H7 (cell line): ENCODE measurements around the gene ATF6. TPM values are rescaled to one million over a fixed set of nuclear protein-coding genes. Genes with fewer than 3 reads are reported as not detected.
A peak's percentile ranks its signal among the peaks of the same experiment; 100 is the strongest.

Experiments used
- DNase-seq: peaks from one replicate; pipeline ENCODE4 v3.0.0; 2012
- H3K27me3 ChIP-seq: 2 replicates; pipeline ENCODE4 v1.6.0; 2011; ENCODE audit warnings: mild to moderate bottlenecking, low read length; ENCODE audit not compliant: control insufficient read depth, insufficient read depth
- H3K36me3 ChIP-seq: replicated peaks from 2 replicates; pipeline ENCODE4 v1.5.1; 2011; ENCODE audit warnings: low read length; ENCODE audit not compliant: control insufficient read depth, insufficient read depth
- H3K4me3 ChIP-seq: 2 replicates; pipeline ENCODE4 v1.5.1; 2011; ENCODE audit warnings: low read depth, mild to moderate bottlenecking, control low read depth, low read length, moderate library complexity; ENCODE audit not compliant: insufficient read depth
- total RNA-seq: library from RNA; depleted of rRNA; stranded (reverse); fragments of >200 nt; shearing (Covaris generic); gene quantifications from 2 replicates; pipeline ENCODE4 v1.2.3, GENCODE V29; 2014

The ATF6 gene
- total RNA-seq, 1 experiment from 2014 or later = 13.4 TPM

DNA sequence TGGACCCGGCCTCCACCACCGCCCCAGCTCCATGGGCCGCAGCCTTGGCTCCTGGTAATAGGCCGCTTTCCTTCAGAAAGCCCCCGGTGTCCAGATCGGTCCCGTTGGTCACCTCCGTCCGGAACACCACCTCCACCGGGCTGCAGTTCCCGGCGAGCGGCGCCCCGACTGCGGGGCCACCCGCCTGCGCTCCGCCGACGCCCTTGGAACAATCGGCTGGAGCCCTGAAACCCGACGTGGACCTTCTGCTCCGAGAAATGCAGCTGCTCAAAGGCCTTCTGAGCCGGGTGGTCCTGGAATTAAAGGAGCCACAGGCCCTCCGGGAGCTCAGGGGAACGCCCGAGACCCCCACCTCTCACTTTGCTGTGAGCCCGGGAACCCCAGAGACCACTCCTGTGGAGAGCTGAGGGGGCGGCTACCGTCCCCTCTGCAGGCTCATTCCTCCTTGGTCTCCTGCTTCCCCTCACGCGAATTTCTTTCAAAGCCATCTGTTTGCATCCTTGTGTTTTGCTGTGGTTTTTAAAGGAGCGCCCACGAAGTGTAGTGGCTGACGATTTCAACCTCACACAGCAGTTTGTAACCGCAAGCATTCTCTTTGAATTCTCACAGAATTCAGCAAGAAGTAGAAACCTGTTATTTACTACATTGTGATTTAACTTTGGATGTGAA, 38.7 kb upstream of the ATF6 start:
- H3K27me3 ChIP-seq = peaks cover 49% of the 10 kb centered on the region

DNA sequence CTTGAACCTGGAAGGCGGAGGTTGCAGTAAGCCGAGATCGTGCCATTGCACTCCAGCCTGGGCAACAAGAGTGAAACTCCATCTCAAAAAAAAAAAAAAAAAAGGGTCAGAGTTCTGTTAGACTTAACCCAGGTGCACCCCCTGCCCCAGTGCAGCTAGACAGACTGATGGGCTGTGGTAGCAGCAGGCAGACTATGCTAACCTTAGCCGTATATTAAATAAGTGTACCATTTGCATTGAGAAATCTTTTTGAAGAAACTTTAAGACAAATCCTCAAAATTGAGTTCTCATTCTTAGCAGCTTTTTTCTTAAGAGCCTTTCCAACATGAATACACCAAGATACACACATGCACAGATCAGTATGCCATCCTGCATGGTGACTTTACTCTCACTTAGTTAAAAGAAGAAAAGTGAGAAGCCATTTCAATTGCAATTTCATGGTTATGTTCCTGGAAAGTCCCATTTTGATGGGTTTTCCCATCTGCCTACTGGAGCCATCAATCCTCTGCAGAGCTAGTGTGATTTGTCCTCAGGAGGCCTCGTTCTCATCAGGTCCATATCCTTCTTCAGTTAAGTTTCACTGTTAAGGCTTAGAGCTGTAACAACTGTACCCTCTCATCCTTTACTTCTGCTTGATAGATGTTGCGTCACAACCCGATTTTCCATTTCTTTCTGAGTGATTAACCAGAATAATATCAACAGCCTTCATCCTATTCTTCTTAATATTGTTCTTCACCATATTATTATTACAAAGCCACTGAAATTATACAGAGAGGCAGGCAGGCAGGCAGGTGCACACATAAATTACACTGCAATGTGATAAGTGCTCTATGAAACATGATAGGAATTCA, 37.5 kb upstream of the ATF6 start:
- H3K27me3 ChIP-seq = peaks cover 40% of the 10 kb centered on the region
- no peak for DNase-seq
- H3K36me3 ChIP-seq = no peaks in the 10 kb centered on the region
- H3K4me3 ChIP-seq = no peak overlapping the region

More for the DNA sequence above, 38.7 kb upstream of the ATF6 start:
- H3K36me3 ChIP-seq = no peaks in the 10 kb centered on the region
- H3K4me3 ChIP-seq = peak overlapping the region; percentile 99
- DNase-seq = no peak

DNA sequence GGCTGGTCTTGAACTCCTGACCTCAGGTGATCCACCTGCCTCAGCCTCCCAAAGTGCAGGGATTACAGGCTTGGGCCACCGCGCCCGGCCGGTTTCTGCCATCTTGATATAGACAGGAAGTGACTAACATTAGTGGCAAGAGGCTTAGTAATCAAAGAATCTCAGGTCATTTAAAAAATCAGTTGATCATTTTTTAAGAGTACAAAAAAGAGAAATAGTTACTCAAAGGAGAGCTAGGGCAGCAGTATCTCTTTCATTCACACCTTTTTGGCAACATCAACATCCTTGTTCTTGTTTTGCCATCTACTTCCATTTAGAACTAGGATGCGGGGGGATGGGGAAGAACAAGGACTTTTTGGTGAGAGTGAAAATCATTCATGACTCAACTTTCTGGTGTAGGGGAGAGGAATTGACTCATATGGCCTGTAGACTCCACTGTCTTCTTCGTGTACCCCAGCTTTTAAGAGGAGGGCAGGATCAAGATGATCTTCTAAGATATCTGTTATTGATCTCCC, 36.0 kb upstream of the ATF6 start:
- H3K4me3 ChIP-seq = no peak overlapping the region
- no peak for DNase-seq
- H3K27me3 ChIP-seq = peaks cover 31% of the 10 kb centered on the region
- H3K36me3 ChIP-seq = no peaks in the 10 kb centered on the region

DNA sequence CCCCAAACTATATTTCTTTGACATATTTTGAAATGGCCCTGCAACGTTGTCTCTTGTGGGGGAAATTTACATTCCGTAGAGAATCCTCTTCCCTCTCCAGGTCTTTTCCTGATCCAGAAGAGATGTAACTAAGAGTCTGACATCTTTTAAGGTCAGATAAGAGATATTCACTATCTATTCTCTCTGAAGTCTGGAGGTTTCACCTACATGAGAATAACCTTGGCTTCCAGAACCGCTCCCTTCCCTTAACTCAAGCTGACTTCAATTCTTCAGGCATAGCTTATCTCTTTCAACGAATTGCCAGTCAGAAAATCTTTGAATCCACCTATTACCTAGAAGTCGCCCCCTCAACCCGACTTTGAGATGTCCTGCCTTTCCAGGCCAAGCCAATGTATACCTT, 34.9 kb upstream of the ATF6 start:
- no peak overlapping the region for H3K4me3 ChIP-seq
- no peaks in the 10 kb centered on the region for H3K36me3 ChIP-seq
- DNase-seq = no peak
- peaks cover 22% of the 10 kb centered on the region for H3K27me3 ChIP-seq

DNA sequence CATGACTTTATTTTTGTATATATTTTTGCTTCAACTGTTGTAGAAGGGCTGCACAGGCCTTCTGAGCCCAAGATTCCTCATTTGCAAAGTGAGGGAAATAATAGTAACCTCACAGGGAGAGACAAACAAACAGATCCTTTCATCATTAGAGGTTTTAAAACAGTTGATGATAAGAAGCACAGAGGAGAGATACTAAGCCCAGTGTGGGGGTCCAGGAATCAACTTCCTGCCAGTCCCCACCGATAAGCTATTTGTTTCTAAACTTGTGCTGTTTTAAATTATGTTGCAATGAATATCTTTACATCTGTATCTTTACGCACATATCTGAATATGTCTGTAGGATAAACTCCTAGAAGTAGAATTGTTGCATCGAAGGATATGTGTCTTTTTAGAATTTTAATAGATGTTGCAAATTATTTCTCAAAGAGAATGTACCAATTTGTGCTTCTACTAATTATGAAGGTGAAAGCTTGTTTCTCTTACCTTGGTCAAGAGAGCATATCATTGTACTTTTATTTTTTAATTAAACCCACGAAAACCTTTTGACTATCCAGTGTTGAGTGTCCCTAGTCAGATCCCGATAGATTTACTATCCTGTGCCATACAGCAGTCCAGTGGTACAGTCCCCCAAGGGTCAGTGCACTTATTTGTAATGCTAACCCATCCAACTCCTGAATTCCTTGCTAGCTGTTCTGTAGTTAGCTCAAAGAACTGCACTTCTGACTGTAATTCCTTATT, 34.0 kb upstream of the ATF6 start:
- Histone ChIP-seq H3K4me3 (no peak overlapping the region), H3K27me3 (peaks cover 15% of the 10 kb centered on the region), H3K36me3 (no peaks in the 10 kb centered on the region)
- DNase-seq = no peak

DNA sequence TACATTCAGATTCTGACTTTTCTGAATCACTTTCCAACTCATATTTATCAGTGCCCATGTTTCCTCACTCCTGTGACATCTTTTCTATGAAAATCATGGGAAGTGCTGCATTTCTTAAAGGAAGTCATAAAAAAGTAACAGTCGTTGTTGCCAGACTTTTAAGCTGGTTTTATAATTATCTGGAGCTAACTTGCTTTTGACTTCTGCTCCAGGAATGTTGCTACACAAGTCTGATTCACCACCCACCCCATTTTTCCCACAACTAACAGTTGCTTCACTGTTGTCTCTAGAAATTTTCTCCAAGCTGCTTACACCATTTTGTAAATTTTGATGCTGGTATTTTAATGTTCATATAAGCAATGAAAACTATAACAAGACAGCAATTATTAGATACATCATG, 32.6 kb upstream of the ATF6 start:
- DNase-seq = no peak
- H3K36me3 ChIP-seq = no peaks in the 10 kb centered on the region

DNA sequence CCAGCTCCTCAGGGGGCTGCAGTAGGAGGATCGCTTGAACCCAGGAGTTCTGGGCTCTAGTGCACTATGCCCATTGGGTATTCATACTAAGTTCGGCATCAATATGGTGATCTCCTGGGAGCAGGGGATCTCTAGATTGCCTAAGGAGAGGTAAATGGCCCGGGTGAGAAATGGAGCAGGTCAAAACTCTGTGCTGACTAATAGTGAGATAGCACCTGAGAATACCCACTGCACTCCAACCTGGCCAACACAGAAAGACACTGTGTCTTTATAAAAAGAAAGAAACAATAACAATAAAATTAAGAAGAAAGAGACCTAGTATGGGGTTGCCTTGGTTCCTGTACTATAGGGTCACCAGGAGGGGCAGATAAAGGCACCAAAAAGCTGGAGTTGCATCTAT, 30.3 kb upstream of the ATF6 start:
- Histone ChIP-seq H3K4me3 (no peak overlapping the region), H3K27me3 (peaks cover 2% of the 10 kb centered on the region), H3K36me3 (no peaks in the 10 kb centered on the region)
- no peak for DNase-seq

More for the DNA sequence above, 32.6 kb upstream of the ATF6 start:
- Histone ChIP-seq H3K4me3 (no peak overlapping the region), H3K27me3 (peaks cover 8% of the 10 kb centered on the region)

DNA sequence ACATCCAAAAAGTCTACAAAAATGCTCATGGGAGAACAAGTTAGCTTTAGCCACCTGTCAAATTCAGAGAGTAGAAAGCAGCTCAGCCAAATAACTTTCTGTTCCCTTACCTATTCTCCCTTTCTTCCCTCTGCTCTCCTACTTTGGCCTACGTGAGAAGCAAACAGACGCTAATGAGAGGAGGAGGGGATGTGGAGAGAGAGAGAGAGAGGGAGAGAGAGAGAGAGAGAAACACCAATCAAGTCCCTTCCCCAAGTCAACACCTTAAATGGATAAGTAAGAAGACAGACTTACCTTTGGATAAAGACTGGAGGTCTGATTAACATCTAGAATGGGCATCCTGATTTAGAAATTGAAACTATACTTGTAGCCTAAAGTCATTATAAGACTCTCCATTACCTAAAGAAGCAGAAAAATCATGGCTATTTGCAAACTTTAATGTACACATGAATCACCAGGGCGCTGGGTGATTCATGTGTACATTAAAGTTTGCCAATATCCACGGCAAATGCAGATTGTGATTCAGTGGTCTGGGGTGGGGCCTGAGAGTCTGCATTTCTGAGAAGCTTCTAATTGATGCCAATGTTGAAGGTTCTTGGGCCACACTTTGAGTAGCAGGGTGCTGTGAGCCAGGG, 29.7 kb upstream of the ATF6 start:
- H3K27me3 ChIP-seq = peaks cover 2% of the 10 kb centered on the region
- no peak for DNase-seq
- H3K4me3 ChIP-seq = no peak overlapping the region
- H3K36me3 ChIP-seq = no peaks in the 10 kb centered on the region

DNA sequence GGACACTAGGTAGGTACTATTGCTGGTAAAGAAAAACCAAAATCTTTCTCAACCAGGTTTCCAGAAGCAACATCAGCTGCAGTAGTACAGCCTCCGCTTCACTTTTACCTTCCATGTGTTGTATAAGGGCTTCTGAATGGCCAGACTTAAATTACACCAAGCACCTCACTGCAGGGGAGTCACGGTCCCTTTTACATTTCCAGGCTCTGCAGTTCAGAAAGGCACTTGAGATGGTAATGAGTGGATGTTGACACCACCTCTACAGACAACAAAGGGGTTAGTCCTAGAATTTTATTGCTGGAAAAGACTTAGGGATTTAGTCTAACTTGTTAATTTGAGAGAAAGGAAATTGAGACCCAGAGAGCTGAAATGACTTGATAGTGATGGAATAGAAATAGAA, 28.5 kb upstream of the ATF6 start:
- no peak overlapping the region for H3K4me3 ChIP-seq
- DNase-seq = no peak
- H3K27me3 ChIP-seq = peaks cover 2% of the 10 kb centered on the region
- H3K36me3 ChIP-seq = no peaks in the 10 kb centered on the region

DNA sequence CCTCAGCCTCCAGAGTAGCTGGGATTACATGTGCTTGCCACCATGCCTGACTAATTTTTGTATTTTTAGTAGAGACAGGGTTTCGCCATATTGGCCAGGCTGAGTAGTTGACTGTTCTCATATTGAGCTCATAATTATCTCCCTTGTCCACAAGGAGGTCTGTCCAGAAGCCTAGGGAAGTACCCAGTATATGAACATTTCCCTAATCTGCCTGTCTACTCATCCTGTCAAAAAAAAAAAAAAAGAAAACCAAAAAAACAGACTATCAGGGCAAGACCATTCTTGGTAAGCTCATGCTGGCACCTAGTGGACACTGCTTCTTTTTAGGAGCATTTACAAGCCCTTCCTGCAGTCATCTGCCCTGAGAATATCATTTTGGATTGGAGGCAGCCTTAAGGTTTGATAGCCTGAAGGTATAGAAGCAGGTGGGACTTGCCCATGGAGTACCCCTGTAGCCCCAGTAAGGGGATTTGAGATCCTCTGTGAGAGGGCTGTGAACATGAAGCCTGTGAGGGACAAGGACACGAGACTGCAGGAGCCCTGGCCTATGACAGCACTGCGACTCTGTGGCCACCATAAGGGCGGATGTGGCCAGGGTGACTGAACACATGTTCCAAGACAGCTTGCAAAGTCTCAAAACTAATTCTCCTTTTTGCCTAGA, 27.4 kb upstream of the ATF6 start:
- H3K36me3 ChIP-seq = no peaks in the 10 kb centered on the region
- H3K4me3 ChIP-seq = no peak overlapping the region
- peaks cover 2% of the 10 kb centered on the region for H3K27me3 ChIP-seq
- no peak for DNase-seq

DNA sequence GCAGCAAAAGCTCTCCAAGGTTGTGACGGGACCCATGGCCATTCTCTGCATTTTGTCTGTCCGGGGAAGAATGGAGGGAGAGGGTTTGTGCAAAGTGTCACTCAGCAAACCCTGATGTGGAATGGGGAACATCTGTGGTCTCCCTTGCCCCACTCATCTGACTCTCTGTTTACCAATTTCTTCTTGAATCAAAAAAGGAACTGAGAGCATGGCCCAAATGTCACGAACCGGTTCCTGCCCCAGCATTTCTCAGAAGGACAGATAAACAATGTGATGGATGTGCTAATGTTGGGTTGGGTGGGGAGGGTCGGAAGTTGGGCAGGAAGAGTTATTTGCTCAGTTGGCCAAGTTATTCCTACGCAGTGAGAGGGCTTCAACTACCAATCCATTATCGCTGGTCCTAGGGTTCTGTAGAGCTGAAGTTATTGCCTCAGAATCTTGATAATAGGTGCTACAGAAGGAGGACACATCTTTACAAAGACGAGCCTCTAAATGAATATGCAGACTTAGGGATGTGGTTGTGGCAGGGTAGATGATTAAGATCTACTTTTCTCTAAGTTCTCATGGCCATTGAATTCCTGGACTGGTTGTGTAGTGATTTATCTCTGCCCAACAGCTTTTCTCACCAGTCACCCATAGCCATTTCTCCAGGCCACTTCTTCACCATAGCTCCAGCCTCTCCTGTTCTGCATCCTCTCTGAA, 26.1 kb upstream of the ATF6 start:
- no peaks in the 10 kb centered on the region for H3K36me3 ChIP-seq
- H3K27me3 ChIP-seq = peaks cover 2% of the 10 kb centered on the region
- no peak overlapping the region for H3K4me3 ChIP-seq
- DNase-seq = no peak

DNA sequence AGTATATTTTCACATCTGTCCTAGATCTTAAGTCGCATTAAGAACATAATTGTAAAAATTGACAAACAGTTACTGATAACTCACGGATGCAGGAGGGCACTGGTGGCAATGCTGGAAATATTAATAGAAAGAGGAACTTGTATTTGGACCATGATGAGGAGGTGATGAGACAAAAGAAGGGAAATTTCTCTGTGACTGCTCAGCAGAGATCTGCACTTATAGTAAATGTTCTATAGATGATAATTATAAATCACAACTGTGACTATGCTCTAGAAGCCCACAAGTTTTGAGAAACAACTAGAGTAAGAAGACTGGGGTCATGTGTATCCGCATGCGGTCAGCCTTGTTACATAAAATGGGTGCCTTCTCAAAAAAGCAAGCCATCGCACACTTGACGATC, 25.2 kb upstream of the ATF6 start:
- Histone ChIP-seq H3K36me3 (no peaks in the 10 kb centered on the region), H3K4me3 (no peak overlapping the region), H3K27me3 (peaks cover 2% of the 10 kb centered on the region)
- DNase-seq = no peak

DNA sequence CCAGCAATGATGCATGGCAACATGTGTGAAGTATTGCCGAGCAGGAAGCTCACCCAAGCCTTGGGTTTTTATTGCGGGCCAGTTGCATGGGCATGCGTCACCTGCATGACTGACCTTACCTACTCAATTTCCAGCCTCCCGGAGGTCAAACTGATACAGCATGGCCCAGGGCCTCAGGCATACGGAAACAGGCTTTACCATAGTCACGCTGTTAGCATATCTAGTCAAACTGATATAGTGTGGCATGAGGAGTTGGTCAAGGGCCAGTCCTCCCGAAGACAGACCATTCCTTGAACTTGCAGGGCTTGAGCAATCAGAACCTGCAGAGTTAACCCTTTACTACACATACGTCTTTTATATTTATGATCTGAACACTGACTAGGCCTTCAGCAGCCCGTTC, 22.9 kb upstream of the ATF6 start:
- Histone ChIP-seq H3K4me3 (no peak overlapping the region), H3K27me3 (peaks cover 2% of the 10 kb centered on the region; the same call in 1 of the 2 replicates)
- DNase-seq = no peak

More for the DNA sequence above, 22.9 kb upstream of the ATF6 start:
- no peaks in the 10 kb centered on the region for H3K36me3 ChIP-seq
